ENCODE results near the gene IL17F.
"Not testable (repeated sequence)": the region's sequence is repeated elsewhere in the genome, so short reads cannot be mapped to it uniquely, and the experiment has no call there.

Gene IL17F

GRCh38 chr6:52200088-52200487, 44.2 kb downstream of the IL17F start:
- not testable (repeated sequence) for H3K9me3 ChIP-seq (replicated peaks in 1 of 2; ENCODE audit: control insufficient read depth in 2 of 2, insufficient read depth in 1 of 2, low read depth in 1 of 2, low read length in 2 of 2); H3K18ac ChIP-seq (ENCODE audit: low read length); H3K4me1 ChIP-seq (ENCODE audit: control insufficient read depth in 2 of 2, insufficient read depth in 1 of 2, low read depth in 1 of 2, low read length in 2 of 2); H2BK15ac ChIP-seq (ENCODE audit: low read length); H2BK12ac ChIP-seq (ENCODE audit: low read length); H3K36me3 ChIP-seq (replicated peaks in 1 of 2; ENCODE audit: control insufficient read depth in 2 of 2, insufficient read depth in 2 of 2, low read length in 2 of 2); H3K9ac ChIP-seq (ENCODE audit: low read depth, low read length, poor library complexity); H2BK120ac ChIP-seq (ENCODE audit: low read depth, low read length); H3K27me3 ChIP-seq (ENCODE audit: control insufficient read depth in 3 of 3, insufficient read depth in 3 of 3, low read depth in 1 of 3, low read length in 3 of 3); DNase-seq (ENCODE audit: low spot score); H3K4me3 ChIP-seq (ENCODE audit: low read length in 2 of 2); H4K8ac ChIP-seq (ENCODE audit: low read depth, low read length); H3K14ac ChIP-seq (ENCODE audit: low read length); H3K79me1 ChIP-seq (ENCODE audit: low read depth, low read length); H4K91ac ChIP-seq (ENCODE audit: low read depth, low read length, poor library complexity); H2AFZ ChIP-seq (ENCODE audit: low read length); H2BK5ac ChIP-seq (ENCODE audit: low read length); H3K27ac ChIP-seq (replicated peaks; ENCODE audit: low read length); H3K4ac ChIP-seq (ENCODE audit: low read length); H3K4me2 ChIP-seq (ENCODE audit: insufficient read depth, low read length, poor library complexity, severe bottlenecking); H3K23ac ChIP-seq (ENCODE audit: low read depth, low read length, poor library complexity); H2AK5ac ChIP-seq (ENCODE audit: low read depth, low read length)
- no CpG with 5 or more reads among the region's 5 CpGs for WGBS, 2 donors (ENCODE audit: extremely low coverage in 2 of 2, insufficient read length in 2 of 2, insufficient replicate concordance in 1 of 2)

GRCh38 chr6:52195886-52196285, 48.4 kb downstream of the IL17F start:
- H3K23ac ChIP-seq (ENCODE audit: low read depth, low read length, poor library complexity) = no peak overlapping the region
- H4K91ac ChIP-seq (ENCODE audit: low read depth, low read length, poor library complexity) = no peak overlapping the region
- H3K27me3 ChIP-seq (ENCODE audit: control insufficient read depth in 3 of 3, insufficient read depth in 3 of 3, low read depth in 1 of 3, low read length in 3 of 3) = no peaks in the 10 kb centered on the region
- no peak overlapping the region for H3K4me3 ChIP-seq (ENCODE audit: low read length in 2 of 2)
- no peak overlapping the region for H3K9ac ChIP-seq (ENCODE audit: low read depth, low read length, poor library complexity)
- no peaks in the 10 kb centered on the region for H3K36me3 ChIP-seq (replicated peaks in 1 of 2; ENCODE audit: control insufficient read depth in 2 of 2, insufficient read depth in 2 of 2, low read length in 2 of 2)
- no peak overlapping the region for H4K8ac ChIP-seq (ENCODE audit: low read depth, low read length)
- H2AK5ac ChIP-seq (ENCODE audit: low read depth, low read length) = no peak overlapping the region
- no peak overlapping the region for H2BK15ac ChIP-seq (ENCODE audit: low read length)
- no peak overlapping the region for H3K4ac ChIP-seq (ENCODE audit: low read length)
- no peak overlapping the region for H3K14ac ChIP-seq (ENCODE audit: low read length)
- peaks cover 0 to 2% of the 10 kb centered on the region in 2 donors for H3K9me3 ChIP-seq (replicated peaks in 1 of 2; ENCODE audit: control insufficient read depth in 2 of 2, insufficient read depth in 1 of 2, low read depth in 1 of 2, low read length in 2 of 2)
- DNase-seq (ENCODE audit: low spot score) = no peak
- H3K27ac ChIP-seq (replicated peaks; ENCODE audit: low read length) = no peak overlapping the region
- no CpG with 5 or more reads among the region's 2 CpGs for WGBS, 2 donors (ENCODE audit: extremely low coverage in 2 of 2, insufficient read length in 2 of 2, insufficient replicate concordance in 1 of 2)
- H2AFZ ChIP-seq (ENCODE audit: low read length) = no peak overlapping the region
- H3K18ac ChIP-seq (ENCODE audit: low read length) = no peak overlapping the region
- no peaks in the 10 kb centered on the region for H3K4me1 ChIP-seq (ENCODE audit: control insufficient read depth in 2 of 2, insufficient read depth in 1 of 2, low read depth in 1 of 2, low read length in 2 of 2)
- no peaks in the 10 kb centered on the region for H3K79me1 ChIP-seq (ENCODE audit: low read depth, low read length)
- H2BK5ac ChIP-seq (ENCODE audit: low read length) = no peak overlapping the region
- no peak overlapping the region for H3K4me2 ChIP-seq (ENCODE audit: insufficient read depth, low read length, poor library complexity, severe bottlenecking)
- H2BK120ac ChIP-seq (ENCODE audit: low read depth, low read length) = no peak overlapping the region
- no peak overlapping the region for H2BK12ac ChIP-seq (ENCODE audit: low read length)

GRCh38 chr6:52191824-52192223, 52.5 kb downstream of the IL17F start:
- H3K27me3 ChIP-seq (ENCODE audit: control insufficient read depth in 3 of 3, insufficient read depth in 3 of 3, low read depth in 1 of 3, low read length in 3 of 3) = peaks cover 0 to 4% (median 0%) of the 10 kb centered on the region in 3 experiments
- H2AFZ ChIP-seq (ENCODE audit: low read length) = no peak overlapping the region
- H3K4me3 ChIP-seq (ENCODE audit: low read length in 2 of 2) = no peak overlapping the region
- no peaks in the 10 kb centered on the region for H3K36me3 ChIP-seq (replicated peaks in 1 of 2; ENCODE audit: control insufficient read depth in 2 of 2, insufficient read depth in 2 of 2, low read length in 2 of 2)
- no peaks in the 10 kb centered on the region for H3K4me1 ChIP-seq (ENCODE audit: control insufficient read depth in 2 of 2, insufficient read depth in 1 of 2, low read depth in 1 of 2, low read length in 2 of 2)
- no peak overlapping the region for H3K9ac ChIP-seq (ENCODE audit: low read depth, low read length, poor library complexity)
- H3K27ac ChIP-seq (replicated peaks; ENCODE audit: low read length) = no peak overlapping the region
- no peak overlapping the region for H3K14ac ChIP-seq (ENCODE audit: low read length)
- H2BK5ac ChIP-seq (ENCODE audit: low read length) = no peak overlapping the region
- no peak overlapping the region for H3K4ac ChIP-seq (ENCODE audit: low read length)
- H3K23ac ChIP-seq (ENCODE audit: low read depth, low read length, poor library complexity) = no peak overlapping the region
- H4K8ac ChIP-seq (ENCODE audit: low read depth, low read length) = no peak overlapping the region
- DNase-seq (ENCODE audit: low spot score) = no peak
- no peak overlapping the region for H2BK120ac ChIP-seq (ENCODE audit: low read depth, low read length)
- H3K4me2 ChIP-seq (ENCODE audit: insufficient read depth, low read length, poor library complexity, severe bottlenecking) = no peak overlapping the region
- no peak overlapping the region for H2BK15ac ChIP-seq (ENCODE audit: low read length)
- no peaks in the 10 kb centered on the region for H3K79me1 ChIP-seq (ENCODE audit: low read depth, low read length)
- no peak overlapping the region for H2AK5ac ChIP-seq (ENCODE audit: low read depth, low read length)
- no peak overlapping the region for H2BK12ac ChIP-seq (ENCODE audit: low read length)
- H3K9me3 ChIP-seq (replicated peaks in 1 of 2; ENCODE audit: control insufficient read depth in 2 of 2, insufficient read depth in 1 of 2, low read depth in 1 of 2, low read length in 2 of 2) = peaks cover 0 to 2% of the 10 kb centered on the region in 2 donors
- H4K91ac ChIP-seq (ENCODE audit: low read depth, low read length, poor library complexity) = no peak overlapping the region
- H3K18ac ChIP-seq (ENCODE audit: low read length) = no peak overlapping the region
- WGBS, 2 donors (ENCODE audit: extremely low coverage in 2 of 2, insufficient read length in 2 of 2, insufficient replicate concordance in 1 of 2) = no CpG with 5 or more reads among the region's 3 CpGs

- DNase-seq (ENCODE audit: low spot score) = no peak
- Histone ChIP-seq H3K23ac (ENCODE audit: low read depth, low read length, poor library complexity) (no peak overlapping the region), H3K4me3 (ENCODE audit: low read length in 2 of 2) (no peak overlapping the region), H2BK5ac (ENCODE audit: low read length) (no peak overlapping the region), H3K9me3 (replicated peaks in 1 of 2; ENCODE audit: control insufficient read depth in 2 of 2, insufficient read depth in 1 of 2, low read depth in 1 of 2, low read length in 2 of 2) (peaks cover 0 to under 1% of the 10 kb centered on the region in 2 donors), H3K18ac (ENCODE audit: low read length) (no peak overlapping the region), H2BK120ac (ENCODE audit: low read depth, low read length) (no peak overlapping the region), H4K8ac (ENCODE audit: low read depth, low read length) (no peak overlapping the region), H3K4me2 (ENCODE audit: insufficient read depth, low read length, poor library complexity, severe bottlenecking) (no peak overlapping the region), H3K79me1 (ENCODE audit: low read depth, low read length) (no peaks in the 10 kb centered on the region), H4K91ac (ENCODE audit: low read depth, low read length, poor library complexity) (no peak overlapping the region), H3K36me3 (replicated peaks in 1 of 2; ENCODE audit: control insufficient read depth in 2 of 2, insufficient read depth in 2 of 2, low read length in 2 of 2) (no peaks in the 10 kb centered on the region), H3K14ac (ENCODE audit: low read length) (no peak overlapping the region), H2BK15ac (ENCODE audit: low read length) (no peak overlapping the region), H3K27ac (replicated peaks; ENCODE audit: low read length) (no peak overlapping the region), H3K4me1 (ENCODE audit: control insufficient read depth in 2 of 2, insufficient read depth in 1 of 2, low read depth in 1 of 2, low read length in 2 of 2) (no peaks in the 10 kb centered on the region), H2BK12ac (ENCODE audit: low read length) (no peak overlapping the region), H3K4ac (ENCODE audit: low read length) (no peak overlapping the region), H3K27me3 (ENCODE audit: control insufficient read depth in 3 of 3, insufficient read depth in 3 of 3, low read depth in 1 of 3, low read length in 3 of 3) (peaks cover 0 to 4% (median 0%) of the 10 kb centered on the region in 3 experiments), H2AK5ac (ENCODE audit: low read depth, low read length) (no peak overlapping the region), H2AFZ (ENCODE audit: low read length) (no peak overlapping the region), H3K9ac (ENCODE audit: low read depth, low read length, poor library complexity) (no peak overlapping the region)
- WGBS, 2 donors (ENCODE audit: extremely low coverage in 2 of 2, insufficient read length in 2 of 2, insufficient replicate concordance in 1 of 2) = no CpG with 5 or more reads among the region's 3 CpGs
These were observed 53.9 kb downstream of the IL17F start for GRCh38 chr6:52190409-52190808.
